Prostate gland (tissue), 2 donors: Measurements from ENCODE around the gene SLC6A16.

Experiments
- CTCF ChIP-seq, 4 experiments: fragments of 200-600 bp in 2 of 4; fragments of 450-650 bp in 2 of 4; sonication (generic) in 2 of 4; IDR thresholded peaks; 1 replicate in 3 of 4; 2 replicates in 1 of 4; pipeline ENCODE4 v1.5.1; 2016 to 2019; ENCODE audit warnings: antibody characterized with exemption in 4 of 4, mild to moderate bottlenecking in 2 of 4, moderate library complexity in 2 of 4
- POLR2A ChIP-seq: fragments of 450-650 bp; IDR thresholded peaks from one replicate; pipeline ENCODE4 v1.6.1; 2016; ENCODE audit warnings: antibody characterized with exemption, mild to moderate bottlenecking

GRCh38 chr19:49301866-49302252, 23.1 kb downstream of the SLC6A16 start:
- TF ChIP-seq POLR2A (no peak), CTCF (IDR thresholded peaks at IDR 0.05) (no peak)
